HepG2 (cell line): ENCODE measurements around the gene ZNF234. TPM values are rescaled to one million over a fixed set of nuclear protein-coding genes. Genes with fewer than 3 reads are reported as not detected.

Experiments used
- CENPT ChIP-seq: sonication (generic); formaldehyde crosslinking; IDR thresholded peaks from 2 replicates; pipeline ENCODE4 v1.8.0; 2022; ENCODE audit warnings: low read depth, mild to moderate bottlenecking, moderate library complexity, missing genetic modification reagents
- FOXJ3 ChIP-seq: sonication (generic); formaldehyde crosslinking; IDR thresholded peaks from 2 replicates; pipeline ENCODE4 v1.4.0; 2020; ENCODE audit warnings: missing genetic modification reagents, mild to moderate bottlenecking, borderline replicate concordance
- MYC ChIP-seq: sonication (generic); formaldehyde crosslinking; IDR thresholded peaks from 2 replicates; pipeline ENCODE4 v1.9.0; 2021; ENCODE audit warnings: missing genetic modification reagents, borderline replicate concordance
- SP4 ChIP-seq: sonication (generic); formaldehyde crosslinking; IDR thresholded peaks from 2 replicates; pipeline ENCODE4 v1.8.1; 2023; ENCODE audit warnings: mild to moderate bottlenecking, missing genetic modification reagents
- ZBTB7B ChIP-seq: sonication (generic); formaldehyde crosslinking; IDR thresholded peaks from 2 replicates; pipeline ENCODE4 v1.4.0; 2020; ENCODE audit warnings: missing genetic modification reagents
- ZFYVE20 ChIP-seq: sonication (generic); formaldehyde crosslinking; IDR thresholded peaks from 2 replicates; pipeline ENCODE4 v1.8.0; 2023; ENCODE audit warnings: low read depth, mild to moderate bottlenecking, moderate library complexity, missing genetic modification reagents, borderline replicate concordance
- ZNF670 ChIP-seq: sonication (generic); formaldehyde crosslinking; IDR thresholded peaks from 2 replicates; pipeline ENCODE4 v1.8.0; 2022; ENCODE audit warnings: mild to moderate bottlenecking, missing genetic modification reagents, borderline replicate concordance
- ZNF75D ChIP-seq: sonication (generic); formaldehyde crosslinking; IDR thresholded peaks from 2 replicates; pipeline ENCODE4 v1.8.1; 2023; ENCODE audit warnings: missing genetic modification reagents, mild to moderate bottlenecking, borderline replicate concordance
- ZNF850 ChIP-seq: sonication (generic); formaldehyde crosslinking; conservative IDR thresholded peaks from 2 replicates; pipeline ENCODE4 v1.9.0; 2021; ENCODE audit warnings: mild to moderate bottlenecking, missing genetic modification reagents
- polyA plus RNA-seq, 8 experiments: library from polyadenylated mRNA; depleted of rRNA in 3 of 8; stranded (reverse) in 7 of 8; unstranded in 1 of 8; fragments of >200 nt; fragmentation: Illumina TruSeq in 4 of 8; extraction: Trizol in 4 of 8; gene quantifications; 2 replicates each; pipeline versions ENCODE4 v1.2.1 to v1.2.3, GENCODE V29; 2011 to 2016; ENCODE audit warnings: low read depth in 4 of 8, missing spikeins in 1 of 8, mixed read lengths in 1 of 8; ENCODE audit not compliant: insufficient read depth in 1 of 8
- total RNA-seq, 5 experiments: library from RNA; depleted of rRNA; stranded (reverse); fragments of >200 nt; fragmentation: Illumina TruSeq; extraction: Trizol; gene quantifications; 2 replicates each; pipeline ENCODE4 v1.2.3, GENCODE V29; 2016; ENCODE audit warnings: low read depth in 1 of 5
- TF ChIP-seq, protein P1 (sequence below): sonication (generic); formaldehyde crosslinking; IDR thresholded peaks from 2 replicates; pipeline ENCODE4 v1.4.0; 2020; ENCODE audit warnings: mild to moderate bottlenecking, missing genetic modification reagents
- TF ChIP-seq, protein P2 (sequence below): sonication (generic); formaldehyde crosslinking; IDR thresholded peaks from 2 replicates; pipeline ENCODE4 v1.4.0; 2020; ENCODE audit warnings: missing genetic modification reagents
- TF ChIP-seq, protein P3 (sequence below): sonication (generic); formaldehyde crosslinking; IDR thresholded peaks from 2 replicates; pipeline ENCODE4 v1.4.0; 2020; ENCODE audit warnings: low read depth, missing genetic modification reagents
- TF ChIP-seq, protein P4 (sequence below): sonication (generic); formaldehyde crosslinking; IDR thresholded peaks from 2 replicates; pipeline ENCODE4 v1.5.1; 2020; ENCODE audit warnings: missing genetic modification reagents, mild to moderate bottlenecking, borderline replicate concordance
- TF ChIP-seq, protein P5 (sequence below): IDR thresholded peaks from 2 replicates; pipeline ENCODE4 v1.6.1; 2012; ENCODE audit warnings: low read depth, low read length, improper control_type of control experiment
- TF ChIP-seq, protein P6 (sequence below): sonication (generic); formaldehyde crosslinking; IDR thresholded peaks from 2 replicates; pipeline ENCODE4 v1.8.0; 2022; ENCODE audit warnings: missing genetic modification reagents, low read depth, mild to moderate bottlenecking, borderline replicate concordance

The ZNF234 gene
- total and polyA plus RNA-seq, 2 of the 13 experiments (the other 11 are each of a cell fraction or from before 2014, with no cell fraction given), result 3.5 to 11.2 TPM

DNA sequence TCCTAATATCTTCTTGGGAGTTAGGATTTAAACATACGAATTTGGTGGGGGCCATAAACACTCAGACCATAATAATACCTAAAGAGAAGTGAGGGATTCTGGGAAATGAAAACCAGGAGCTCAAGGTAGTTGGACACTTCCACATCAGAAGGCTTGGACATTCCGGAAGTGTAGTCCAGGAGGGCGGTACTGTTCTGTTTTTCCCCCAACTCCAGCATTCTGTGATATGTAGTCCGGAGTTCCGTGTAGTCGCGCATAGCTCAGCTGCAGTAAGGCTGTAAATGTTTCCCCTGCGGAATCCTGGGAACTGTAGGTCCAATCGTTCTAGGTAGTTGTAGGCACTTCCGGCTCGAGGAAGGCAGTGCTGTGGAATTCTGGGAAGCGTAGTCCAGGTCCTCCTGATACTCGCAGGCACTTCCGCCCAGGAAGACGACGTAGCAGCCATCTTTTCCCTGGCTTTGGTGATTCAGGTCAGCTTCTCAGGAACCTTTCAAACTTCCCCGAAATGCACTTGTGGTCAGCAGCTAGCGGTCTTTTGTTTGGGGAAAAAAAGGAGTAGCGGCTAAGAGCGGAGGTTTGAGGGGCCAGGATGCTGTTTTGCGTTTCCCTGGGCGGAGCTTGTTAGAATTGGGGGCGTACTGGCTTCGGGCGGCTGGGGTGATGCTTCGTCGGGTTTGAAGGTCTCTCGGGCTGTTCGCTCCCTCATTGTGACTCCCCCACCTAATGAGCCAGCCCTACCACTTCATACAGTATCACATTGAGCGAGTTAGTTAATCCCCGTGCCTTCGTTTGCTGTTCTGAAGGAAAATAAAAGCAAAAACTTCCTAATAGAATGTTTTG is 23.5 kb downstream of the ZNF234 start, which contains the start of gene ZNF226 (continued):
- TF ChIP-seq, protein P1, sequence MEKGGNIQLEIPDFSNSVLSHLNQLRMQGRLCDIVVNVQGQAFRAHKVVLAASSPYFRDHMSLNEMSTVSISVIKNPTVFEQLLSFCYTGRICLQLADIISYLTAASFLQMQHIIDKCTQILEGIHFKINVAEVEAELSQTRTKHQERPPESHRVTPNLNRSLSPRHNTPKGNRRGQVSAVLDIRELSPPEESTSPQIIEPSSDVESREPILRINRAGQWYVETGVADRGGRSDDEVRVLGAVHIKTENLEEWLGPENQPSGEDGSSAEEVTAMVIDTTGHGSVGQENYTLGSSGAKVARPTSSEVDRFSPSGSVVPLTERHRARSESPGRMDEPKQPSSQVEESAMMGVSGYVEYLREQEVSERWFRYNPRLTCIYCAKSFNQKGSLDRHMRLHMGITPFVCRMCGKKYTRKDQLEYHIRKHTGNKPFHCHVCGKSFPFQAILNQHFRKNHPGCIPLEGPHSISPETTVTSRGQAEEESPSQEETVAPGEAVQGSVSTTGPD (CRISPR knock-in tag), result no peak
- TF ChIP-seq ZNF850 (CRISPR knock-in tag), result no peak
- TF ChIP-seq, protein P2, sequence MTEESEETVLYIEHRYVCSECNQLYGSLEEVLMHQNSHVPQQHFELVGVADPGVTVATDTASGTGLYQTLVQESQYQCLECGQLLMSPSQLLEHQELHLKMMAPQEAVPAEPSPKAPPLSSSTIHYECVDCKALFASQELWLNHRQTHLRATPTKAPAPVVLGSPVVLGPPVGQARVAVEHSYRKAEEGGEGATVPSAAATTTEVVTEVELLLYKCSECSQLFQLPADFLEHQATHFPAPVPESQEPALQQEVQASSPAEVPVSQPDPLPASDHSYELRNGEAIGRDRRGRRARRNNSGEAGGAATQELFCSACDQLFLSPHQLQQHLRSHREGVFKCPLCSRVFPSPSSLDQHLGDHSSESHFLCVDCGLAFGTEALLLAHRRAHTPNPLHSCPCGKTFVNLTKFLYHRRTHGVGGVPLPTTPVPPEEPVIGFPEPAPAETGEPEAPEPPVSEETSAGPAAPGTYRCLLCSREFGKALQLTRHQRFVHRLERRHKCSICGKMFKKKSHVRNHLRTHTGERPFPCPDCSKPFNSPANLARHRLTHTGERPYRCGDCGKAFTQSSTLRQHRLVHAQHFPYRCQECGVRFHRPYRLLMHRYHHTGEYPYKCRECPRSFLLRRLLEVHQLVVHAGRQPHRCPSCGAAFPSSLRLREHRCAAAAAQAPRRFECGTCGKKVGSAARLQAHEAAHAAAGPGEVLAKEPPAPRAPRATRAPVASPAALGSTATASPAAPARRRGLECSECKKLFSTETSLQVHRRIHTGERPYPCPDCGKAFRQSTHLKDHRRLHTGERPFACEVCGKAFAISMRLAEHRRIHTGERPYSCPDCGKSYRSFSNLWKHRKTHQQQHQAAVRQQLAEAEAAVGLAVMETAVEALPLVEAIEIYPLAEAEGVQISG, result peak; percentile 96
- TF ChIP-seq, protein P3, sequence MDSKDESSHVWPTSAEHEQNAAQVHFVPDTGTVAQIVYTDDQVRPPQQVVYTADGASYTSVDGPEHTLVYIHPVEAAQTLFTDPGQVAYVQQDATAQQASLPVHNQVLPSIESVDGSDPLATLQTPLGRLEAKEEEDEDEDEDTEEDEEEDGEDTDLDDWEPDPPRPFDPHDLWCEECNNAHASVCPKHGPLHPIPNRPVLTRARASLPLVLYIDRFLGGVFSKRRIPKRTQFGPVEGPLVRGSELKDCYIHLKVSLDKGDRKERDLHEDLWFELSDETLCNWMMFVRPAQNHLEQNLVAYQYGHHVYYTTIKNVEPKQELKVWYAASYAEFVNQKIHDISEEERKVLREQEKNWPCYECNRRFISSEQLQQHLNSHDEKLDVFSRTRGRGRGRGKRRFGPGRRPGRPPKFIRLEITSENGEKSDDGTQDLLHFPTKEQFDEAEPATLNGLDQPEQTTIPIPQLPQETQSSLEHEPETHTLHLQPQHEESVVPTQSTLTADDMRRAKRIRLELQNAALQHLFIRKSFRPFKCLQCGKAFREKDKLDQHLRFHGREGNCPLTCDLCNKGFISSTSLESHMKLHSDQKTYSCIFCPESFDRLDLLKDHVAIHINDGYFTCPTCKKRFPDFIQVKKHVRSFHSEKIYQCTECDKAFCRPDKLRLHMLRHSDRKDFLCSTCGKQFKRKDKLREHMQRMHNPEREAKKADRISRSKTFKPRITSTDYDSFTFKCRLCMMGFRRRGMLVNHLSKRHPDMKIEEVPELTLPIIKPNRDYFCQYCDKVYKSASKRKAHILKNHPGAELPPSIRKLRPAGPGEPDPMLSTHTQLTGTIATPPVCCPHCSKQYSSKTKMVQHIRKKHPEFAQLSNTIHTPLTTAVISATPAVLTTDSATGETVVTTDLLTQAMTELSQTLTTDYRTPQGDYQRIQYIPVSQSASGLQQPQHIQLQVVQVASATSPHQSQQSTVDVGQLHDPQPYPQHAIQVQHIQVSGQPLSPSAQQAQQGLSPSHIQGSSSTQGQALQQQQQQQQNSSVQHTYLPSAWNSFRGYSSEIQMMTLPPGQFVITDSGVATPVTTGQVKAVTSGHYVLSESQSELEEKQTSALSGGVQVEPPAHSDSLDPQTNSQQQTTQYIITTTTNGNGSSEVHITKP (CRISPR knock-in tag), result peak; percentile 90
- no peak for TF ChIP-seq CENPT
- 0 out of 2 replicates have a peak, but pooled peaks have one; percentile 52 for TF ChIP-seq SP4 (CRISPR knock-in tag)
- no peak for TF ChIP-seq MYC (CRISPR knock-in tag)
- TF ChIP-seq ZNF670 (CRISPR knock-in tag), result no peak
- TF ChIP-seq, protein P4, sequence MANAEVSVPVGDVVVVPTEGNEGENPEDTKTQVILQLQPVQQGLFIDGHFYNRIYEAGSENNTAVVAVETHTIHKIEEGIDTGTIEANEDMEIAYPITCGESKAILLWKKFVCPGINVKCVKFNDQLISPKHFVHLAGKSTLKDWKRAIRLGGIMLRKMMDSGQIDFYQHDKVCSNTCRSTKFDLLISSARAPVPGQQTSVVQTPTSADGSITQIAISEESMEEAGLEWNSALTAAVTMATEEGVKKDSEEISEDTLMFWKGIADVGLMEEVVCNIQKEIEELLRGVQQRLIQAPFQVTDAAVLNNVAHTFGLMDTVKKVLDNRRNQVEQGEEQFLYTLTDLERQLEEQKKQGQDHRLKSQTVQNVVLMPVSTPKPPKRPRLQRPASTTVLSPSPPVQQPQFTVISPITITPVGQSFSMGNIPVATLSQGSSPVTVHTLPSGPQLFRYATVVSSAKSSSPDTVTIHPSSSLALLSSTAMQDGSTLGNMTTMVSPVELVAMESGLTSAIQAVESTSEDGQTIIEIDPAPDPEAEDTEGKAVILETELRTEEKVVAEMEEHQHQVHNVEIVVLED (CRISPR knock-in tag), result peak; percentile 86; the same call in 1 of the 2 replicates
- no peak for TF ChIP-seq ZNF75D (CRISPR knock-in tag)
- TF ChIP-seq ZFYVE20, result no peak
- no peak for TF ChIP-seq ZBTB7B (CRISPR knock-in tag)
- TF ChIP-seq FOXJ3, result peak; percentile 24; the same call in 1 of the 2 replicates
- TF ChIP-seq, protein P5, sequence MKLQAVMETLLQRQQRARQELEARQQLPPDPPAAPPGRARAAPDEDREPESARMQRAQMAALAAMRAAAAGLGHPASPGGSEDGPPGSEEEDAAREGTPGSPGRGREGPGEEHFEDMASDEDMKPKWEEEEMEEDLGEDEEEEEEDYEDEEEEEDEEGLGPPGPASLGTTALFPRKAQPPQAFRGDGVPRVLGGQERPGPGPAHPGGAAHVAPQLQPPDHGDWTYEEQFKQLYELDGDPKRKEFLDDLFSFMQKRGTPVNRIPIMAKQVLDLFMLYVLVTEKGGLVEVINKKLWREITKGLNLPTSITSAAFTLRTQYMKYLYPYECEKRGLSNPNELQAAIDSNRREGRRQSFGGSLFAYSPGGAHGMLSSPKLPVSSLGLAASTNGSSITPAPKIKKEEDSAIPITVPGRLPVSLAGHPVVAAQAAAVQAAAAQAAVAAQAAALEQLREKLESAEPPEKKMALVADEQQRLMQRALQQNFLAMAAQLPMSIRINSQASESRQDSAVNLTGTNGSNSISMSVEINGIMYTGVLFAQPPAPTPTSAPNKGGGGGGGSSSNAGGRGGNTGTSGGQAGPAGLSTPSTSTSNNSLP, result 0 out of 2 replicates have a peak, but pooled peaks have one; percentile 47
- TF ChIP-seq, protein P6, sequence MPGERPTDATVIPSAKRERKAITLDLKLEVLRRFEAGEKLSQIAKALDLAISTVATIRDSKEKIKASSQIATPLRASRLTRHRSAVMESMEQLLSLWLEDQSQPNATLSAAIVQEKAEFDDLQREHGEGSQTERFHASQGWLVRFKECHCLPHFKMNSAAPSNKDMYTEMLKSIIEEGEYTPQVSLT (CRISPR knock-in tag), result no peak
